ENCODE results near the gene DRC1. TPM values are rescaled to one million over a fixed set of nuclear protein-coding genes. Genes with fewer than 3 reads are reported as not detected.
A peak's percentile ranks its signal among the peaks of the same experiment; 100 is the strongest.
"Not testable (repeated sequence)": the region's sequence is repeated elsewhere in the genome, so short reads cannot be mapped to it uniquely, and the experiment has no call there.

DRC1 gene
- 0.20 TPM in 1 of 2 replicates, not detected in the other for total RNA-seq (2014; rRNA removed; shearing (Covaris generic); ENCODE audit: low replicate concordance)

- in situ Hi-C loops (cut with HindIII; ENCODE audit: low pct_unique_long_range_greater_than_20kb, low sequenced_read_pairs): no loop called here
- peak; percentile 88 for DNase-seq (ENCODE audit: low read depth)
Measured at GRCh38 chr2:26401739-26402541, at the start of gene DRC1. TSS of gene DRC1 (plus strand) at chr2:26401920. CDS start at chr2:26401990, 70 bp downstream.

GRCh38 chr2:26352892-26353291, 48.8 kb upstream of the DRC1 start:
- DNase-seq (ENCODE audit: low read depth): peak; percentile 68
- in situ Hi-C loops (cut with HindIII; ENCODE audit: low pct_unique_long_range_greater_than_20kb, low sequenced_read_pairs): no loop called here

GRCh38 chr2:26354469-26354868, 47.3 kb upstream of the DRC1 start:
- in situ Hi-C loops (cut with HindIII; ENCODE audit: low pct_unique_long_range_greater_than_20kb, low sequenced_read_pairs); DNase-seq (ENCODE audit: low read depth): not testable (repeated sequence)

GRCh38 chr2:26355038-26355995, 46.4 kb upstream of the DRC1 start:
- DNase-seq (ENCODE audit: low read depth): peak; percentile 99
- in situ Hi-C loops (cut with HindIII; ENCODE audit: low pct_unique_long_range_greater_than_20kb, low sequenced_read_pairs): no loop called here

GRCh38 chr2:26356111-26356510, 45.6 kb upstream of the DRC1 start:
- no peak for DNase-seq (ENCODE audit: low read depth)
- in situ Hi-C loops (cut with HindIII; ENCODE audit: low pct_unique_long_range_greater_than_20kb, low sequenced_read_pairs): no loop called here

- no peak for DNase-seq (ENCODE audit: low read depth)
- in situ Hi-C loops (cut with HindIII; ENCODE audit: low pct_unique_long_range_greater_than_20kb, low sequenced_read_pairs): no loop called here
Measured at GRCh38 chr2:26356771-26357170, 44.9 kb upstream of the DRC1 start.

- no peak for DNase-seq (ENCODE audit: low read depth)
- in situ Hi-C loops (cut with HindIII; ENCODE audit: low pct_unique_long_range_greater_than_20kb, low sequenced_read_pairs): no loop called here
Measured at GRCh38 chr2:26359886-26360473, 41.7 kb upstream of the DRC1 start.

- in situ Hi-C loops (cut with HindIII; ENCODE audit: low pct_unique_long_range_greater_than_20kb, low sequenced_read_pairs): no loop called here
- DNase-seq (ENCODE audit: low read depth): no peak
Measured at GRCh38 chr2:26363323-26363722, 38.4 kb upstream of the DRC1 start.

GRCh38 chr2:26363958-26364357, 37.8 kb upstream of the DRC1 start:
- in situ Hi-C loops (cut with HindIII; ENCODE audit: low pct_unique_long_range_greater_than_20kb, low sequenced_read_pairs): no loop called here

GRCh38 chr2:26364669-26365068, 37.1 kb upstream of the DRC1 start:
- in situ Hi-C loops (cut with HindIII; ENCODE audit: low pct_unique_long_range_greater_than_20kb, low sequenced_read_pairs): no loop called here
- DNase-seq (ENCODE audit: low read depth): no peak

More at GRCh38 chr2:26363958-26364357, 37.8 kb upstream of the DRC1 start:
- no peak for DNase-seq (ENCODE audit: low read depth)

GRCh38 chr2:26366957-26367356, 34.8 kb upstream of the DRC1 start:
- in situ Hi-C loops (cut with HindIII; ENCODE audit: low pct_unique_long_range_greater_than_20kb, low sequenced_read_pairs): no loop called here
- DNase-seq (ENCODE audit: low read depth): no peak

- in situ Hi-C loops (cut with HindIII; ENCODE audit: low pct_unique_long_range_greater_than_20kb, low sequenced_read_pairs); DNase-seq (ENCODE audit: low read depth): not testable (repeated sequence)
Measured at GRCh38 chr2:26369664-26370063, 32.1 kb upstream of the DRC1 start.

GRCh38 chr2:26370909-26371308, 30.8 kb upstream of the DRC1 start:
- in situ Hi-C loops (cut with HindIII; ENCODE audit: low pct_unique_long_range_greater_than_20kb, low sequenced_read_pairs); DNase-seq (ENCODE audit: low read depth): not testable (repeated sequence)

- DNase-seq (ENCODE audit: low read depth): no peak
- in situ Hi-C loops (cut with HindIII; ENCODE audit: low pct_unique_long_range_greater_than_20kb, low sequenced_read_pairs): no loop called here
Measured at GRCh38 chr2:26376799-26377198, 24.9 kb upstream of the DRC1 start.

- DNase-seq (ENCODE audit: low read depth): no peak
- in situ Hi-C loops (cut with HindIII; ENCODE audit: low pct_unique_long_range_greater_than_20kb, low sequenced_read_pairs): no loop called here
Measured at GRCh38 chr2:26380281-26380680, 21.4 kb upstream of the DRC1 start.

- in situ Hi-C loops (cut with HindIII; ENCODE audit: low pct_unique_long_range_greater_than_20kb, low sequenced_read_pairs): no loop called here
- DNase-seq (ENCODE audit: low read depth): no peak
Measured at GRCh38 chr2:26382564-26382963, 19.2 kb upstream of the DRC1 start.

GRCh38 chr2:26384183-26384582, 17.5 kb upstream of the DRC1 start:
- in situ Hi-C loops (cut with HindIII; ENCODE audit: low pct_unique_long_range_greater_than_20kb, low sequenced_read_pairs): no loop called here
- no peak for DNase-seq (ENCODE audit: low read depth)

GRCh38 chr2:26384597-26384996, 17.1 kb upstream of the DRC1 start:
- DNase-seq (ENCODE audit: low read depth): no peak
- in situ Hi-C loops (cut with HindIII; ENCODE audit: low pct_unique_long_range_greater_than_20kb, low sequenced_read_pairs): no loop called here

- in situ Hi-C loops (cut with HindIII; ENCODE audit: low pct_unique_long_range_greater_than_20kb, low sequenced_read_pairs): no loop called here
- DNase-seq (ENCODE audit: low read depth): no peak
Measured at GRCh38 chr2:26387189-26387588, 14.5 kb upstream of the DRC1 start.
